PC-3 (cell line): Measurements from ENCODE around the gene TPCN2. TPM values are rescaled to one million over a fixed set of nuclear protein-coding genes. Genes with fewer than 3 reads are reported as not detected.

ENCODE experiments used
- ATAC-seq: fragments of 200-7000 bp; cut with Tn5 transposase; 2 replicates; pipeline ENCODE4 v1.9.1; 2020; ENCODE audit warnings: mild to moderate bottlenecking, moderate library complexity
- BruUV-seq: library from RNA; stranded (reverse); fragments of 400-500 nt; replicated peaks from 2 replicates; lab custom pipeline; 2021; lab: Mats Ljungman, UMichigan
- CTCF ChIA-PET: fragments of 300-600 bp; sonication (Branson Sonifier 250); formaldehyde crosslinking; loops from one replicate; lab custom pipeline; 2022; ENCODE audit warnings: antibody characterized with exemption; lab: Charles Lee
- POLR2A ChIA-PET: fragments of 300-600 bp; sonication (Branson Sonifier 250); formaldehyde crosslinking; loops from one replicate; lab custom pipeline; 2022; ENCODE audit warnings: antibody characterized with exemption; ENCODE audit not compliant: unreplicated experiment; lab: Charles Lee
- DNase-seq: peaks from one replicate; pipeline ENCODE4 v3.0.0-alpha.2; 2015
- H2AFZ ChIP-seq: fragments of 300-600 bp; sonication (generic); 2 replicates; pipeline ENCODE4 v1.6.0; 2016; ENCODE audit warnings: antibody characterized with exemption, low read length
- H3F3A ChIP-seq: fragments of 300-600 bp; sonication (generic); one replicate; pipeline ENCODE4 v1.6.0; 2017; ENCODE audit warnings: antibody characterized with exemption, low read length, control low read depth, mild to moderate bottlenecking; ENCODE audit not compliant: unreplicated experiment
- H3K27ac ChIP-seq: fragments of 300-600 bp; sonication (generic); 2 replicates; pipeline ENCODE4 v1.5.1; 2016; ENCODE audit warnings: mild to moderate bottlenecking, low read length
- H3K27me3 ChIP-seq: fragments of 300-600 bp; sonication (generic); 2 replicates; pipeline ENCODE4 v1.6.1; 2016; ENCODE audit warnings: low read length, mixed read lengths
- H3K36me3 ChIP-seq: fragments of 300-600 bp; sonication (generic); 2 replicates; pipeline ENCODE4 v1.6.1; 2016; ENCODE audit warnings: low read depth, mixed run types, low read length, mixed read lengths
- H3K4me1 ChIP-seq: fragments of 300-600 bp; sonication (generic); 2 replicates; pipeline ENCODE4 v1.5.1; 2016; ENCODE audit warnings: low read length; ENCODE audit not compliant: insufficient read depth
- H3K4me2 ChIP-seq: fragments of 300-600 bp; sonication (generic); 2 replicates; pipeline ENCODE4 v1.6.0; 2016; ENCODE audit warnings: low read length
- H3K4me3 ChIP-seq: fragments of 300-600 bp; sonication (generic); 2 replicates; pipeline ENCODE4 v1.5.1; 2016; ENCODE audit warnings: mild to moderate bottlenecking, low read length, mixed read lengths
- H3K79me2 ChIP-seq: fragments of 300-600 bp; sonication (generic); 2 replicates; pipeline ENCODE4 v1.6.1; 2017; ENCODE audit warnings: low read length, mixed read lengths
- H3K9ac ChIP-seq: fragments of 300-600 bp; sonication (generic); 2 replicates; pipeline ENCODE4 v1.6.0; 2016; ENCODE audit warnings: mild to moderate bottlenecking, low read length
- H3K9me2 ChIP-seq: fragments of 300-600 bp; sonication (generic); replicated peaks from 2 replicates; pipeline ENCODE4 v1.6.1; 2016; ENCODE audit warnings: mixed run types, low read length, mixed read lengths
- H3K9me3 ChIP-seq: fragments of 300-600 bp; sonication (generic); 2 replicates; pipeline ENCODE4 v1.6.1; 2016; ENCODE audit warnings: low read length, mixed read lengths
- H4K20me1 ChIP-seq: fragments of 300-600 bp; sonication (generic); 2 replicates; pipeline ENCODE4 v1.6.1; 2016; ENCODE audit warnings: low read length, mixed read lengths
- EZH2 ChIP-seq: fragments of 300-600 bp; sonication (generic); IDR thresholded peaks from one replicate; pipeline ENCODE4 v1.6.1; 2017; ENCODE audit warnings: antibody characterized with exemption, mild to moderate bottlenecking, low read length; ENCODE audit not compliant: unreplicated experiment
- EZH2phosphoT487 ChIP-seq: fragments of 300-600 bp; sonication (generic); IDR thresholded peaks from 2 replicates; pipeline ENCODE4 v1.6.1; 2018; ENCODE audit warnings: mild to moderate bottlenecking, antibody characterized with exemption, low read length, borderline replicate concordance
- intact Hi-C: fragments of 100-400 bp; cut with micrococcal nuclease; formaldehyde crosslinking; loops from 2 replicates; pipeline ENCODE4 v1.9.0; 2023
- total RNA-seq: library from RNA; depleted of rRNA; stranded (reverse); fragments of >200 nt; gene quantifications from 2 replicates; pipeline ENCODE4 v1.2.3, GENCODE V29; 2014
- TF ChIP-seq, protein P1 (sequence below): fragments of 300-600 bp; sonication (generic); conservative IDR thresholded peaks from 2 replicates; pipeline ENCODE4 v1.5.1; 2017; ENCODE audit warnings: antibody characterized with exemption, low read depth, mild to moderate bottlenecking, low read length

The TPCN2 gene
- total RNA-seq, 1 experiment from 2014 or later = 13.0 TPM

DNA sequence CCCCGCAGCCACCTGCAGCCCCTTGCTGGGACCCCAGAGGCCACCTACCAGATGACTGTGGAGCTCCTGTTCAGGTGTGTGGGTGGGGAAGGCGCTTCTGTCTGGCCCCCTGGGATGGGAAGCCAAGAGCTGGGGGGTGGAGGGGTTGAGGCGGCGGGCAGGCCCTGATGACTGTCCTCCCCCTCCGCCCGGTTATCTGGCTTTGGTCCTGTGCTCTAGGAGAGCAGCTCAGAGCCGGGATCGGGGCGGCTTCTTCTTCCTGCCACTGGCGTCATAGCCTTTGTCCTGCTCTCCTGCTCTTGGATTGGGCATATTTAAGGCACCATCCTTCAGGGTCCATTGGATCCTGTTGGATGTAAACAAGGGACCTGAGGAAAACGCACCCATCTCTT lies 38.4 kb downstream of the TPCN2 start:
- DNase-seq = no peak
- no peaks in the 10 kb centered on the region for H3K9me3 ChIP-seq
- no peaks in the 10 kb centered on the region for H3K27me3 ChIP-seq
- no peak for ATAC-seq
- BruUV-seq = no TSS peak
- CTCF ChIA-PET = no interaction called here
- no peaks in the 10 kb centered on the region for H3K9me2 ChIP-seq
- TF ChIP-seq EZH2 (no peak), EZH2phosphoT487 (no peak)
- TF ChIP-seq, protein P1, sequence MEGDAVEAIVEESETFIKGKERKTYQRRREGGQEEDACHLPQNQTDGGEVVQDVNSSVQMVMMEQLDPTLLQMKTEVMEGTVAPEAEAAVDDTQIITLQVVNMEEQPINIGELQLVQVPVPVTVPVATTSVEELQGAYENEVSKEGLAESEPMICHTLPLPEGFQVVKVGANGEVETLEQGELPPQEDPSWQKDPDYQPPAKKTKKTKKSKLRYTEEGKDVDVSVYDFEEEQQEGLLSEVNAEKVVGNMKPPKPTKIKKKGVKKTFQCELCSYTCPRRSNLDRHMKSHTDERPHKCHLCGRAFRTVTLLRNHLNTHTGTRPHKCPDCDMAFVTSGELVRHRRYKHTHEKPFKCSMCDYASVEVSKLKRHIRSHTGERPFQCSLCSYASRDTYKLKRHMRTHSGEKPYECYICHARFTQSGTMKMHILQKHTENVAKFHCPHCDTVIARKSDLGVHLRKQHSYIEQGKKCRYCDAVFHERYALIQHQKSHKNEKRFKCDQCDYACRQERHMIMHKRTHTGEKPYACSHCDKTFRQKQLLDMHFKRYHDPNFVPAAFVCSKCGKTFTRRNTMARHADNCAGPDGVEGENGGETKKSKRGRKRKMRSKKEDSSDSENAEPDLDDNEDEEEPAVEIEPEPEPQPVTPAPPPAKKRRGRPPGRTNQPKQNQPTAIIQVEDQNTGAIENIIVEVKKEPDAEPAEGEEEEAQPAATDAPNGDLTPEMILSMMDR = no peak
- peaks cover 17% of the 10 kb centered on the region for H3K4me1 ChIP-seq
- no peaks in the 10 kb centered on the region for H3F3A ChIP-seq
- H4K20me1 ChIP-seq = no peaks in the 10 kb centered on the region
- H3K4me2 ChIP-seq = no peak overlapping the region
- no peak overlapping the region for H2AFZ ChIP-seq
- no peak overlapping the region for H3K27ac ChIP-seq
- H3K36me3 ChIP-seq = peaks cover 14% of the 10 kb centered on the region
- no peak overlapping the region for H3K9ac ChIP-seq
- H3K79me2 ChIP-seq = no peaks in the 10 kb centered on the region
- POLR2A ChIA-PET = no interaction called here
- no peak overlapping the region for H3K4me3 ChIP-seq
- intact Hi-C loops = loop anchor here (5.0 to 10.0 kb wide), 4 partner anchors 40 to 452 kb away; partner anchors contain the start of gene TPCN2

DNA sequence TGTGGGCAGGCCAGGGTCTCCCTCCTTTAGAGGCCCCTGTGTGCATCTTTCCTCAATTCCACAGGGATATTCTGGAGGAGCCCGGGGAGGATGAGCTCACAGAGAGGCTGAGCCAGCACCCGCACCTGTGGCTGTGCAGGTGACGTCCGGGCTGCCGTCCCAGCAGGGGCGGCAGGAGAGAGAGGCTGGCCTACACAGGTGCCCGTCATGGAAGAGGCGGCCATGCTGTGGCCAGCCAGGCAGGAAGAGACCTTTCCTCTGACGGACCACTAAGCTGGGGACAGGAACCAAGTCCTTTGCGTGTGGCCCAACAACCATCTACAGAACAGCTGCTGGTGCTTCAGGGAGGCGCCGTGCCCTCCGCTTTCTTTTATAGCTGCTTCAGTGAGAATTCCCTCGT lies 39.1 kb downstream of the TPCN2 start:
- intact Hi-C loops = loop anchor here (5.0 to 10.0 kb wide), 4 partner anchors 41 to 453 kb away; partner anchors contain the start of gene TPCN2
- H3K27ac ChIP-seq = no peak overlapping the region
- no peak overlapping the region for H2AFZ ChIP-seq
- H3K79me2 ChIP-seq = no peaks in the 10 kb centered on the region
- ATAC-seq (no peak), DNase-seq (no peak)
- TF ChIP-seq EZH2phosphoT487 (no peak), EZH2 (no peak)
- TF ChIP-seq, protein P1 = no peak
- H3K9me2 ChIP-seq = no peaks in the 10 kb centered on the region
- no peaks in the 10 kb centered on the region for H3F3A ChIP-seq
- no peaks in the 10 kb centered on the region for H4K20me1 ChIP-seq
- H3K9ac ChIP-seq = no peak overlapping the region
- no peaks in the 10 kb centered on the region for H3K27me3 ChIP-seq
- H3K9me3 ChIP-seq = no peaks in the 10 kb centered on the region
- H3K36me3 ChIP-seq = peaks cover 14% of the 10 kb centered on the region
- POLR2A ChIA-PET = no interaction called here
- no TSS peak for BruUV-seq
- no peak overlapping the region for H3K4me3 ChIP-seq
- peaks cover 17% of the 10 kb centered on the region for H3K4me1 ChIP-seq
- CTCF ChIA-PET = interaction anchor here (0.5 kb wide), 1 partner anchor 183 kb away, joined by 4 read pairs; no protein-coding TSS in a partner anchor
- no peak overlapping the region for H3K4me2 ChIP-seq

DNA sequence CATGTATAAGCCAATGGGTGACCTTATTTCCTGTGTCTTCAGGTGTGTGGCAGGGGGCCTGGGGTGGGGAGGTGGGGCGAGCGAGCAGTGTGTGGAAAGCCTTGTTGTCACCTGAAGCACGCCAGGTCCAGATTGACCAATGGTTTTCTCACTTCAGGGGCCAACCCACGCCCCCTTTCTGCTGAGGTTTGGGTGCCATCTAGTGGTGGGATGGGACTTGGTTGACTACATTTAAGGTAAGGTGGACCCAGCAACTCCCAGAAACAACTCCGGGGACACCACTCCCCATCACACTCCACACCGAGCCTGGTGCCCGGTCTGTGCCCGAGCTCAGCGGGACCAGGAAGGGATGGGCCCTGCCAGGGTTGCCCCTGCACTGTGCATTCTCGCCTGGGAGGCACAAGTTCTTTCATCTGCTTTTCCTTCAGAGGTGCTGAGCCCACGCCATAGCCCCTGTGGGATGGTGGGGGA lies 40.0 kb downstream of the TPCN2 start:
- Histone ChIP-seq H3K27me3 (no peaks in the 10 kb centered on the region), H3K4me3 (peak overlapping the region; percentile 40; the same call in 1 of the 2 replicates), H3K4me1 (peaks cover 17% of the 10 kb centered on the region), H3K9ac (no peak overlapping the region), H3K9me3 (no peaks in the 10 kb centered on the region), H3K79me2 (no peaks in the 10 kb centered on the region), H2AFZ (no peak overlapping the region), H4K20me1 (no peaks in the 10 kb centered on the region), H3K4me2 (peak overlapping the region; percentile 67), H3K9me2 (no peaks in the 10 kb centered on the region), H3K27ac (0 out of 2 replicates have a peak overlapping the region, but pooled peaks have one; percentile 12), H3F3A (no peaks in the 10 kb centered on the region), H3K36me3 (peaks cover 18% of the 10 kb centered on the region)
- TF ChIP-seq, protein P1 = peak; percentile 88
- TF ChIP-seq EZH2 (no peak), EZH2phosphoT487 (no peak)
- DNase-seq = peak; percentile 93
- peak; percentile 82 for ATAC-seq
- POLR2A ChIA-PET = no interaction called here
- intact Hi-C loops = loop anchor here (5.0 to 10.0 kb wide), 4 partner anchors 41 to 454 kb away; partner anchors contain the start of gene TPCN2
- no TSS peak for BruUV-seq
- CTCF ChIA-PET = no interaction called here
